ENCODE measurements around the gene MED22.

The MED22 gene

GRCh38 chr9:133355881-133356357, 8.0 kb upstream of the MED22 start:
- no peak for DNase-seq (ENCODE audit: low spot score)

- no peak for DNase-seq (ENCODE audit: low spot score)
Measured at GRCh38 chr9:133354766-133355165, 6.8 kb upstream of the MED22 start.

- DNase-seq (ENCODE audit: low spot score) = no peak
Measured at GRCh38 chr9:133353548-133353947, 5.6 kb upstream of the MED22 start.

GRCh38 chr9:133352635-133353340, 4.9 kb upstream of the MED22 start:
- DNase-seq (ENCODE audit: low spot score) = no peak

GRCh38 chr9:133351908-133352634, 4.1 kb upstream of the MED22 start:
- DNase-seq (ENCODE audit: low spot score) = no peak

- DNase-seq (ENCODE audit: low spot score) = no peak
Measured at GRCh38 chr9:133351526-133351907, 3.6 kb upstream of the MED22 start.

- no peak for DNase-seq (ENCODE audit: low spot score)
Measured at GRCh38 chr9:133349965-133350616, 2.2 kb upstream of the MED22 start.

- no peak for DNase-seq (ENCODE audit: low spot score)
Measured at GRCh38 chr9:133348718-133349573, 1.0 kb upstream of the MED22 start.

GRCh38 chr9:133347515-133347984, 381 bp downstream of the MED22 start:
- DNase-seq (ENCODE audit: low spot score) = no peak

- DNase-seq (ENCODE audit: low spot score) = no peak
Measured at GRCh38 chr9:133346021-133346785, 1.7 kb downstream of the MED22 start.

GRCh38 chr9:133345596-133345995, 2.3 kb downstream of the MED22 start:
- no peak for DNase-seq (ENCODE audit: low spot score)

- no peak for DNase-seq (ENCODE audit: low spot score)
Measured at GRCh38 chr9:133344979-133345378, 3.0 kb downstream of the MED22 start.

- DNase-seq (ENCODE audit: low spot score) = no peak
Measured at GRCh38 chr9:133344071-133344470, 3.9 kb downstream of the MED22 start.

- no peak for DNase-seq (ENCODE audit: low spot score)
Measured at GRCh38 chr9:133342570-133342969, 5.4 kb downstream of the MED22 start.

- DNase-seq (ENCODE audit: low spot score) = no peak
Measured at GRCh38 chr9:133342069-133342406, 5.9 kb downstream of the MED22 start.

GRCh38 chr9:133341369-133342068, 6.4 kb downstream of the MED22 start:
- DNase-seq (ENCODE audit: low spot score) = no peak

- DNase-seq (ENCODE audit: low spot score) = no peak
Measured at GRCh38 chr9:133340916-133341315, 7.0 kb downstream of the MED22 start.

- DNase-seq (ENCODE audit: low spot score) = no peak
Measured at GRCh38 chr9:133340256-133340655, 7.7 kb downstream of the MED22 start.

- DNase-seq (ENCODE audit: low spot score) = no peak
Measured at GRCh38 chr9:133339641-133340040, 8.3 kb downstream of the MED22 start.

- DNase-seq (ENCODE audit: low spot score) = peak; percentile 81
Measured at GRCh38 chr9:133335924-133336811, 11.8 kb downstream of the MED22 start, which contains the start of gene SURF6. Gene SURF6 (minus strand): TSS chr9:133336188. CDS start chr9:133336132, 56 bp downstream.

All from pons (tissue), 1 donor.